A549 (cell line): Measurements from ENCODE around the gene SHOC1. TPM values are rescaled to one million over a fixed set of nuclear protein-coding genes. Genes with fewer than 3 reads are reported as not detected.

ENCODE experiments used
- ATAC-seq, 2 experiments: fragments of 200-7000 bp in 1 of 2; fragments of >200 bp in 1 of 2; cut with Nextera tagmentation in 1 of 2; cut with Tn5 transposase in 1 of 2; 3 replicates each; pipeline versions ENCODE4 v1.8.0 to v1.9.1; 2018 to 2020; ENCODE audit warnings: mild to moderate bottlenecking in 1 of 2, moderate library complexity in 1 of 2
- CTCF ChIA-PET: fragments of 300-600 bp; sonication (Branson Sonifier 250); formaldehyde crosslinking; extraction: SDS; loops from one replicate; lab custom pipeline; 2021; ENCODE audit warnings: antibody characterized with exemption, inconsistent platforms; lab: Yijun Ruan, JAX
- POLR2A ChIA-PET: fragments of 350-600 bp; formaldehyde crosslinking; extraction: SDS; loops from one replicate; lab custom pipeline; 2021; ENCODE audit warnings: antibody characterized with exemption, inconsistent platforms; lab: Yijun Ruan, JAX
- DNase-seq, 2 experiments: peaks; one replicate each; pipeline versions ENCODE4 v3.0.0 to v3.0.0-alpha.2; 2011 to 2016; ENCODE audit warnings: low read depth in 1 of 2, low spot score in 1 of 2
- FAIRE-seq: peaks from 2 replicates; lab custom pipeline; 2011; peaks lifted over from hg19 to GRCh38; lab: Jason Lieb, UNC
- H3K27ac ChIP-seq, 2 experiments: fragments of >200 bp; sonication (Bioruptor Twin); formaldehyde crosslinking; 3 replicates each; pipeline ENCODE4 v1.5.1; 2016 to 2017
- H3K4me1 ChIP-seq: fragments of >200 bp; sonication (Bioruptor Twin); formaldehyde crosslinking; 3 replicates; pipeline ENCODE4 v1.6.1; 2016
- H3K4me2 ChIP-seq: fragments of >200 bp; sonication (Bioruptor Twin); formaldehyde crosslinking; 3 replicates; pipeline ENCODE4 v1.6.1; 2016
- H3K4me3 ChIP-seq: fragments of >200 bp; sonication (Bioruptor Twin); formaldehyde crosslinking; 3 replicates; pipeline ENCODE4 v1.5.1; 2016
- H3K9me3 ChIP-seq: fragments of >200 bp; sonication (Bioruptor Twin); formaldehyde crosslinking; 3 replicates; pipeline ENCODE4 v1.6.1; 2016
- BHLHE40 ChIP-seq: IDR thresholded peaks from 2 replicates; pipeline ENCODE4 v1.6.1; 2012; ENCODE audit warnings: low read depth, low read length, inconsistent platforms
- CBX8 ChIP-seq: fragments of 200-600 bp; sonication (generic); IDR thresholded peaks from 2 replicates; pipeline ENCODE4 v1.6.1; 2016
- CEBPB ChIP-seq, 2 experiments: fragments of >200 bp in 1 of 2; sonication (Bioruptor Twin) in 1 of 2; formaldehyde crosslinking in 1 of 2; IDR thresholded peaks; 2 replicates each; pipeline ENCODE4 v1.6.1; 2012 to 2016
- FOSL2 ChIP-seq, 2 experiments: fragments of 450-650 bp in 1 of 2; fragments of >200 bp in 1 of 2; sonication (Bioruptor Twin) in 1 of 2; formaldehyde crosslinking; IDR thresholded peaks; 2 replicates each; pipeline versions ENCODE4 v1.5.0 to v1.6.1; 2016 to 2020; ENCODE audit warnings: mild to moderate bottlenecking in 1 of 2, moderate library complexity in 1 of 2
- HES2 ChIP-seq: fragments of >200 bp; sonication (Bioruptor Twin); formaldehyde crosslinking; IDR thresholded peaks from 2 replicates; pipeline ENCODE4 v1.6.1; 2016
- HOXB5 ChIP-seq: fragments of 250-450 bp; sonication (Bioruptor Pico); IDR thresholded peaks from 2 replicates; pipeline ENCODE4 v1.5.0; 2020; ENCODE audit warnings: mild to moderate bottlenecking, moderate library complexity
- KDM5A ChIP-seq: fragments of 200-600 bp; sonication (generic); IDR thresholded peaks from 2 replicates; pipeline ENCODE4 v1.6.1; 2016; ENCODE audit warnings: antibody characterized with exemption, mild to moderate bottlenecking
- MAZ ChIP-seq: fragments of 150-350 bp; IDR thresholded peaks from 2 replicates; pipeline ENCODE4 v1.6.1; 2014; ENCODE audit warnings: antibody characterized with exemption, low read depth, low read length, borderline replicate concordance
- MYC ChIP-seq: IDR thresholded peaks from 2 replicates; pipeline ENCODE4 v1.6.1; 2012; ENCODE audit warnings: mild to moderate bottlenecking, inconsistent platforms, low read length, improper control_type of control experiment, borderline replicate concordance
- NFE2L2 ChIP-seq: fragments of 150-350 bp; conservative IDR thresholded peaks from 2 replicates; pipeline ENCODE4 v1.6.1; 2014; ENCODE audit warnings: low read length
- POLR2A ChIP-seq: IDR thresholded peaks from 2 replicates; pipeline ENCODE4 v1.6.1; 2012; ENCODE audit warnings: mild to moderate bottlenecking, low read length
- RFX5 ChIP-seq: fragments of 450-650 bp; IDR thresholded peaks from 2 replicates; pipeline ENCODE4 v1.7.1; 2014; ENCODE audit warnings: antibody characterized with exemption, mild to moderate bottlenecking, moderate library complexity
- SMC3 ChIP-seq: fragments of >200 bp; sonication (Bioruptor Twin); formaldehyde crosslinking; IDR thresholded peaks from 3 replicates; pipeline ENCODE4 v1.6.1; 2018; ENCODE audit warnings: inconsistent platforms
- ZC3H11A ChIP-seq: fragments of 450-650 bp; IDR thresholded peaks from 2 replicates; pipeline ENCODE4 v1.6.1; 2014; ENCODE audit warnings: antibody characterized with exemption, mild to moderate bottlenecking
- ZFP36 ChIP-seq: fragments of 450-650 bp; IDR thresholded peaks from 2 replicates; pipeline ENCODE4 v1.6.1; 2014; ENCODE audit warnings: borderline replicate concordance; ENCODE audit not compliant: partially characterized antibody
- WGBS: methylation state at CpG from one replicate; pipeline ENCODE4 v1.1.6; 2017; ENCODE audit errors: missing lambda C conversion rate; 5-methylcytosine and 5-hydroxymethylcytosine counted together
- polyA plus RNA-seq, 4 experiments: library from polyadenylated mRNA; depleted of rRNA in 3 of 4; stranded (reverse); fragments of >200 nt; fragmentation: RNase III in 1 of 4; extraction: RNeasy Plus Mini Kit Qiagen cat#74134 plus additional on column Dnase treatment in 1 of 4; gene quantifications; 2 replicates in 3 of 4; 3 replicates in 1 of 4; pipeline ENCODE4 v1.2.3, GENCODE V29; 2011 to 2017
- TF ChIP-seq, protein P1 (sequence below): fragments of >200 bp; sonication (Bioruptor Twin); formaldehyde crosslinking; IDR thresholded peaks from 3 replicates; pipeline ENCODE4 v1.6.1; 2016
- TF ChIP-seq, protein P2 (sequence below): fragments of 250-450 bp; sonication (Bioruptor Pico); IDR thresholded peaks from 2 replicates; pipeline ENCODE4 v1.5.0; 2021; ENCODE audit warnings: mild to moderate bottlenecking, moderate library complexity, borderline replicate concordance
- TF ChIP-seq, protein P3 (sequence below): IDR thresholded peaks from 2 replicates; pipeline ENCODE4 v1.6.1; 2012

The SHOC1 gene
- polyA plus RNA-seq, 2 of the 4 experiments (the other 2 are of a cell fraction): not detected

GRCh38 chr9:111842313-111842712 is 47.6 kb upstream of the SHOC1 start:
- DNase-seq (no peak), ATAC-seq (no peak), FAIRE-seq (no peak)
- Histone ChIP-seq H3K27ac (no peak overlapping the region), H3K4me2 (no peak overlapping the region), H3K4me1 (peaks cover 12% of the 10 kb centered on the region; the same call in 2 of the 3 replicates), H3K4me3 (no peak overlapping the region), H3K9me3 (no peaks in the 10 kb centered on the region)
- no peak for TF ChIP-seq SMC3
- no peak for TF ChIP-seq HES2
- TF ChIP-seq, protein P1, sequence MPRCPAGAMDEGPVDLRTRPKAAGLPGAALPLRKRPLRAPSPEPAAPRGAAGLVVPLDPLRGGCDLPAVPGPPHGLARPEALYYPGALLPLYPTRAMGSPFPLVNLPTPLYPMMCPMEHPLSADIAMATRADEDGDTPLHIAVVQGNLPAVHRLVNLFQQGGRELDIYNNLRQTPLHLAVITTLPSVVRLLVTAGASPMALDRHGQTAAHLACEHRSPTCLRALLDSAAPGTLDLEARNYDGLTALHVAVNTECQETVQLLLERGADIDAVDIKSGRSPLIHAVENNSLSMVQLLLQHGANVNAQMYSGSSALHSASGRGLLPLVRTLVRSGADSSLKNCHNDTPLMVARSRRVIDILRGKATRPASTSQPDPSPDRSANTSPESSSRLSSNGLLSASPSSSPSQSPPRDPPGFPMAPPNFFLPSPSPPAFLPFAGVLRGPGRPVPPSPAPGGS: no peak
- no peak for TF ChIP-seq CBX8
- TF ChIP-seq NFE2L2: no peak
- no peak for TF ChIP-seq MYC
- no peak for TF ChIP-seq MAZ
- no peak for TF ChIP-seq FOSL2 (IDR thresholded peaks at IDR 0.05)
- TF ChIP-seq FOSL2 (CRISPR knock-in tag; IDR thresholded peaks at IDR 0.05): no peak
- no peak for TF ChIP-seq CEBPB (IDR thresholded peaks at IDR 0.05)
- TF ChIP-seq BHLHE40: no peak
- TF ChIP-seq POLR2A: no peak
- TF ChIP-seq RFX5: no peak
- no peak for TF ChIP-seq HOXB5 (CRISPR knock-in tag)
- TF ChIP-seq KDM5A: no peak
- ChIA-PET CTCF (no interaction called here), POLR2A (no interaction called here)
- WGBS: 88% methylated on average over 1 of the region's 1 CpG

GRCh38 chr9:111840442-111840841 is 45.7 kb upstream of the SHOC1 start:
- POLR2A ChIA-PET: no interaction called here
- ATAC-seq: no peak
- Histone ChIP-seq H3K4me3 (no peak overlapping the region), H3K4me1 (peaks cover 12% of the 10 kb centered on the region; the same call in 2 of the 3 replicates)
- TF ChIP-seq, protein P2, sequence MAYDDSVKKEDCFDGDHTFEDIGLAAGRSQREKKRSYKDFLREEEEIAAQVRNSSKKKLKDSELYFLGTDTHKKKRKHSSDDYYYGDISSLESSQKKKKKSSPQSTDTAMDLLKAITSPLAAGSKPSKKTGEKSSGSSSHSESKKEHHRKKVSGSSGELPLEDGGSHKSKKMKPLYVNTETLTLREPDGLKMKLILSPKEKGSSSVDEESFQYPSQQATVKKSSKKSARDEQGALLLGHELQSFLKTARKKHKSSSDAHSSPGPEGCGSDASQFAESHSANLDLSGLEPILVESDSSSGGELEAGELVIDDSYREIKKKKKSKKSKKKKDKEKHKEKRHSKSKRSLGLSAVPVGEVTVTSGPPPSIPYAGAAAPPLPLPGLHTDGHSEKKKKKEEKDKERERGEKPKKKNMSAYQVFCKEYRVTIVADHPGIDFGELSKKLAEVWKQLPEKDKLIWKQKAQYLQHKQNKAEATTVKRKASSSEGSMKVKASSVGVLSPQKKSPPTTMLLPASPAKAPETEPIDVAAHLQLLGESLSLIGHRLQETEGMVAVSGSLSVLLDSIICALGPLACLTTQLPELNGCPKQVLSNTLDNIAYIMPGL (CRISPR knock-in tag): no peak
- no peak for TF ChIP-seq ZFP36
- TF ChIP-seq, protein P3, sequence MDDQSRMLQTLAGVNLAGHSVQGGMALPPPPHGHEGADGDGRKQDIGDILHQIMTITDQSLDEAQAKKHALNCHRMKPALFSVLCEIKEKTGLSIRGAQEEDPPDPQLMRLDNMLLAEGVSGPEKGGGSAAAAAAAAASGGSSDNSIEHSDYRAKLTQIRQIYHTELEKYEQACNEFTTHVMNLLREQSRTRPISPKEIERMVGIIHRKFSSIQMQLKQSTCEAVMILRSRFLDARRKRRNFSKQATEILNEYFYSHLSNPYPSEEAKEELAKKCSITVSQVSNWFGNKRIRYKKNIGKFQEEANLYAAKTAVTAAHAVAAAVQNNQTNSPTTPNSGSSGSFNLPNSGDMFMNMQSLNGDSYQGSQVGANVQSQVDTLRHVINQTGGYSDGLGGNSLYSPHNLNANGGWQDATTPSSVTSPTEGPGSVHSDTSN: no peak
- no peak for TF ChIP-seq CBX8
- no peak for TF ChIP-seq ZC3H11A
- TF ChIP-seq, all 56 proteins: peak for 0
- no peak for DNase-seq
- Histone ChIP-seq H3K9me3 (no peaks in the 10 kb centered on the region), H3K4me2 (no peak overlapping the region), H3K27ac (no peak overlapping the region)
- WGBS: 85% methylated on average over 1 of the region's 1 CpG
- no peak for FAIRE-seq
- CTCF ChIA-PET: interaction anchor here (1.1 kb wide), 1 partner anchor 18 kb away, joined by 3 read pairs; no protein-coding TSS in a partner anchor

- CTCF ChIA-PET: interaction anchor here (1.1 kb wide), 1 partner anchor 19 kb away, joined by 3 read pairs; no protein-coding TSS in a partner anchor
- TF ChIP-seq HES2 (no peak), CEBPB (IDR thresholded peaks at IDR 0.05) (peak; percentile 61 to 77; a peak in 3 of 4 replicates)
- TF ChIP-seq, all 56 proteins: peak for 1
- H3K4me1 ChIP-seq: peaks cover 12% of the 10 kb centered on the region; the same call in 2 of the 3 replicates
- ATAC-seq: no peak
- H3K4me2 ChIP-seq: 0 out of 3 replicates have a peak overlapping the region, but pooled peaks have one; percentile 5
- H3K4me3 ChIP-seq: no peak overlapping the region
- FAIRE-seq: no peak
- no peaks in the 10 kb centered on the region for H3K9me3 ChIP-seq
- POLR2A ChIA-PET: no interaction called here
- DNase-seq: no peak
- 60% methylated on average over 2 of the region's 2 CpGs for WGBS
- H3K27ac ChIP-seq: no peak overlapping the region
Measured at GRCh38 chr9:111839987-111840386, 45.2 kb upstream of the SHOC1 start.
